NCI-H226 (cell line): Measurements from ENCODE around the gene SLC49A3.

ENCODE experiments used
- DNase-seq: peaks from one replicate; pipeline ENCODE4 v3.0.0-alpha.2; 2015

Gene SLC49A3

GRCh38 chr4:664713-665231 lies 24.2 kb downstream of the SLC49A3 start:
- DNase-seq, result no peak

GRCh38 chr4:663438-664428 lies 25.2 kb downstream of the SLC49A3 start:
- DNase-seq, result no peak

- DNase-seq, result no peak
These were observed 25.9 kb downstream of the SLC49A3 start for GRCh38 chr4:663046-663437.

- DNase-seq, result no peak
These were observed 26.8 kb downstream of the SLC49A3 start for GRCh38 chr4:661881-662761.

- DNase-seq, result no peak
These were observed 27.7 kb downstream of the SLC49A3 start for GRCh38 chr4:661231-661630.

- no peak for DNase-seq
These were observed 28.6 kb downstream of the SLC49A3 start for GRCh38 chr4:660401-660800.

- no peak for DNase-seq
These were observed 29.1 kb downstream of the SLC49A3 start for GRCh38 chr4:659851-660250.

- DNase-seq, result no peak
These were observed 30.0 kb downstream of the SLC49A3 start for GRCh38 chr4:658681-659667.

- no peak for DNase-seq
These were observed 30.9 kb downstream of the SLC49A3 start for GRCh38 chr4:657834-658667.

GRCh38 chr4:657338-657833 lies 31.6 kb downstream of the SLC49A3 start:
- no peak for DNase-seq

GRCh38 chr4:656436-657337 lies 32.3 kb downstream of the SLC49A3 start:
- DNase-seq, result no peak

- no peak for DNase-seq
These were observed 33.3 kb downstream of the SLC49A3 start for GRCh38 chr4:655464-656151.

GRCh38 chr4:654871-655463 lies 34.0 kb downstream of the SLC49A3 start:
- DNase-seq, result no peak

- DNase-seq, result no peak
These were observed 34.5 kb downstream of the SLC49A3 start for GRCh38 chr4:654503-654845.

GRCh38 chr4:653831-654502 lies 35.0 kb downstream of the SLC49A3 start:
- no peak for DNase-seq

GRCh38 chr4:653080-653821 lies 35.7 kb downstream of the SLC49A3 start:
- DNase-seq, result no peak

- DNase-seq, result no peak
These were observed 36.9 kb downstream of the SLC49A3 start for GRCh38 chr4:651884-652642.
